HG02840 (cell line): Measurements from ENCODE around the gene PAGR1.
"Not testable (repeated sequence)": the region's sequence is repeated elsewhere in the genome, so short reads cannot be mapped to it uniquely, and the experiment has no call there.

ENCODE experiments used
- ATAC-seq: cut with Tn5 transposase; IDR thresholded peaks from one replicate; pipeline ENCODE4 v1.9.1; 2021; ENCODE audit warnings: mild to moderate bottlenecking, moderate library complexity, moderate number of reproducible peaks; ENCODE audit not compliant: unreplicated experiment, low FRiP score

PAGR1 gene

GRCh38 chr16:29791845-29792807 is 23.8 kb upstream of the PAGR1 start:
- no peak for ATAC-seq

DNA sequence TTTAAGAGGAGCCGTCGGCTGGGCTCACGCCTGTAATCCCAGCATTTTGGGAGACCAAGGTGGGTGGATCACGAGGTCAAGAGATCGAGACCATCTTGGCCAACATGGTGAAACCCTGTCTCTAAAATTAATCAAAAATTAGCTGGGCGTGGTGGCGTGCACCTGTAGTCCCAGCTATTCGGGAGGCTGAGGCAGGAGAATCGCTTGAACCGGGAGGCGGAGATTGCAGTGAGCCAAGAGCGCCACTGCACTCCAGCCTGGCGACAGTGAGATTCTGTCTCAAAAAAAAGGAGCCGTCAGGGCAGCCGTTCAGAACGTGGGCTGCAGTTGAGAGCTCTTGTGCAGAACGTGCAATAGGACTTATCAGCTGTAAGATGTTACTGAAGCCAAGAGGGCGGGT is 22.8 kb upstream of the PAGR1 start:
- not testable (repeated sequence) for ATAC-seq

DNA sequence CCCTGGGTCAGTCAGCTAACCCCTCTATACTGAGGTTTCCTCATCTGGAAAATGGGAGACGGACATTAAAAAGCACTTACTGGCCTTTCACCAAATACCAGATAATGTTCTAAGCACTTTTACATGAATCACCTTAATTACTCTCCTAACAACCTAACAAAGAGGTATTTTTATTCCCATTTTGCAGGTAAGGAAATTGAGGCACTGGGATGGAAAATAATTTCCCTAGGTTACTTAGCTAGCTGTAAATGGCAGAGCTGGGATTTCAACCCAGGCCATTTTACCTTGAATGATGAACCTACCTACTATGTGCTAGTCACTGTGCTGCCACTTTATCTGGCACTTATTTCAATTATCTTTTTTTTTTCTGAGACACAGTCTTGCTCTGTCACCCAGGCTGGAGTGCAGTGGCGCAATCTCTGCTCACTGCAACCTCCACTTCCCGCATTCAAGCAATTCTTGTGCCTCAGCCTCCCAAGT is 21.7 kb upstream of the PAGR1 start:
- no peak for ATAC-seq

DNA sequence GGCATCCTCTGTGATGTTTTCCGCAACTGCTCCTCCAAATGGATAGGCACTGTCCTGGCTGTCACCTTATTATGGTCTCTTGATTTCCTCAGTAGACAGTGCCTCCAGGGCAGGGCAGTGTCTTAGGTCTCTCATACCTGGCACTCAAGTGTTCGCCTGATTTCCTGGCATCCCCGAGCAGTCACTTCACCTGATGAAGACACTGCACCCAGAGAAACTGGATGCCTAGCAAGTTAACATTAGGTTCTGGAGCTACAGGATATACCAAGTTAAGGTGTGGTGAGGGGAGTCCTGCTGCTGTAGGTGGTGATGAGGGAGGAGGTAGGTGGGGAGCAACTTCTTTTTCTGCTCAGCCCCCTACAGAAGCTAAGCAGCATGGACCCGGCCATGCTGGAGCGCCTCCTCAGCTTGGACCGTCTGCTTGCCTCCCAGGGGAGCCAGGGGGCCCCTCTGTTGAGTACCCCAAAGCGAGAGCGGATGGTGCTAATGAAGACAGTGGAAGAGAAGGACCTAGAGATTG is 13.5 kb upstream of the PAGR1 start:
- no peak for ATAC-seq

GRCh38 chr16:29804020-29804419 is 11.9 kb upstream of the PAGR1 start:
- ATAC-seq = no peak

- no peak for ATAC-seq
Measured at GRCh38 chr16:29804455-29805231, 11.3 kb upstream of the PAGR1 start.

DNA sequence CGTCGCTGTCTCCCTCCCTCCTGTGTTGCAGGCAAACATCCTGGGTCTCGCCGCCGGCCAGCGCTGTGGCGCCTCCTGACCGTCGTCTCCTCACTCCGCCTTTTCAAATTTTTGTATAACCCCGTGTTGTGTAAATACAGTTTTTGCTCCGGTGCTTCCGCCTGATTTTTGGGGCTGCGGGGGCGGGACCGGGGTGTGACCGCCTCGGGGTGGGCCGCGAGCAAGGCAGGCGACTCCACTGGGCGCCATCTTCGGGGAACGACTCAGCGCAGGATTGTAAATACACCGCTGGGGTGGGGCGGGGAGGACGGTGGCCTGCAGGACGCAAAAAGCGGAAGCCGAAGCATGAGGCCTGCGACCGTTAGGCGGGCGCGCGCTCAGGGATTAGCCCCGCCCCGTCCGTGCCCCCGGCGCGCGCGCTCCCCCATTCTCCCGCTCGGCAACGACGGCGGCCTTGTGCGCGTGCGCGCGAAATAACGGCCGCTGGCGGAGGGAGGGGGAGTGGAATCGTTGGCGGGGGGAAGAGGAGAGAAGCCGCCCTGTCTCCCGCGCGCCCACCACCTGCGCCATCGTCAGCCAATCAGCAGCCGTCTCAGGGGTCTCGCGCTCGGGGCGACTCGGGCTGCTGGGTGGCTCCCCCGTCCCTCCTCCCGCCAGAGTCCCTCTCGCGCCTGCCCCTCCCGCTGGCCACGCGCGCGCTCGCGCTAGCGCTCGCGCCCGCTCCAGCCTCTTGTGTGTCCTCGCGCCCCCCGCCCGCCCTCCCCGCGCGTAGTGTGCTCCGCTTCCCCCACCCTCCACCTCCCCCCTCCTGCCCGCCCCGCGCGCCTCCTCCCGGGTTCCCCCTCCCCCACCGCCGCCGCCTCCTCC is 10.5 kb upstream of the PAGR1 start:
- ATAC-seq = peak; percentile 57

DNA sequence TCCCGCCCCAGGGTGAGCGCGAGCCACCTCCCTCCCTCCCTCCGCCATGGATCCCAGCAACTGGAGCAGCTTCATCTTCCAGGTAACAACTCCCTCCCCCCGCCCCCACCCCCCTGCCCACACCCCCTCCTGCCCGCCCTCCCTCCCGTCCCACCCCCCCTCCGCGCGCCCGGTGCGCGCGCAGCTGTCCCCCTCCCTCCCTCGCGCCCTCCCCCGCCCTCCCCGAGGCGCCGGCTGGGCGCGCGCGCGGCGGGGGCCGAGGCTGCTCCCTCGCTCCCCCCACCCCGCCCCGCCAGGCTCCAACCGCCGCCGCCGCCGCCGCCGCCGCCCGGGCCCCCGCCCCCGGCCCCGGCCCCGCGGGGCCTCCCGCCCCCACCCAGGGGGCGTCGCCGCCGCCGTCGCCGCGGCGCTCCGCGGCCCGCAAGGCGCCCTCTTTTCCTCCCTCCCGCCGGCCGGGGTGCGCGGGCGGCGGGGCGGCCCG is 9.8 kb upstream of the PAGR1 start, which contains the start of gene MAZ:
Gene MAZ (plus strand): TSS at position 431 of the 481 bp plus-strand sequence. CDS start 173 bp downstream, outside the sequence.
- ATAC-seq = no peak

DNA sequence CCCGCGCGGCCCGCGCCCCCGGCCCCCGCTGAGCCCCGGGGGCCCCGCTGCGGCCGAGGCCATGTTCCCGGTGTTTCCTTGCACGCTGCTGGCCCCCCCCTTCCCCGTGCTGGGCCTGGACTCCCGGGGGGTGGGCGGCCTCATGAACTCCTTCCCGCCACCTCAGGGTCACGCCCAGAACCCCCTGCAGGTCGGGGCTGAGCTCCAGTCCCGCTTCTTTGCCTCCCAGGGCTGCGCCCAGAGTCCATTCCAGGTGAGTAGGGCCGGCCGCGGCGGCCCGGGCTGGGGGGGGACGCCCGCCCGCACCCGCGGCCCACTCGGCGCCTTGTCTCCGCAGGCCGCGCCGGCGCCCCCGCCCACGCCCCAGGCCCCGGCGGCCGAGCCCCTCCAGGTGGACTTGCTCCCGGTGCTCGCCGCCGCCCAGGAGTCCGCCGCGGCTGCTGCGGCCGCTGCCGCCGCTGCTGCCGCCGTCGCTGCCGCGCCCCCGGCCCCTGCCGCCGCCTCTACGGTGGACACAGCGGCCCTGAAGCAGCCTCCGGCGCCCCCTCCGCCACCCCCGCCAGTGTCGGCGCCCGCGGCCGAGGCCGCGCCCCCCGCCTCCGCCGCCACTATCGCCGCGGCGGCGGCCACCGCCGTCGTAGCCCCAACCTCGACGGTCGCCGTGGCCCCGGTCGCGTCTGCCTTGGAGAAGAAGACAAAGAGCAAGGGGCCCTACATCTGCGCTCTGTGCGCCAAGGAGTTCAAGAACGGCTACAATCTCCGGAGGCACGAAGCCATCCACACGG is 9.1 kb upstream of the PAGR1 start:
- ATAC-seq = no peak

DNA sequence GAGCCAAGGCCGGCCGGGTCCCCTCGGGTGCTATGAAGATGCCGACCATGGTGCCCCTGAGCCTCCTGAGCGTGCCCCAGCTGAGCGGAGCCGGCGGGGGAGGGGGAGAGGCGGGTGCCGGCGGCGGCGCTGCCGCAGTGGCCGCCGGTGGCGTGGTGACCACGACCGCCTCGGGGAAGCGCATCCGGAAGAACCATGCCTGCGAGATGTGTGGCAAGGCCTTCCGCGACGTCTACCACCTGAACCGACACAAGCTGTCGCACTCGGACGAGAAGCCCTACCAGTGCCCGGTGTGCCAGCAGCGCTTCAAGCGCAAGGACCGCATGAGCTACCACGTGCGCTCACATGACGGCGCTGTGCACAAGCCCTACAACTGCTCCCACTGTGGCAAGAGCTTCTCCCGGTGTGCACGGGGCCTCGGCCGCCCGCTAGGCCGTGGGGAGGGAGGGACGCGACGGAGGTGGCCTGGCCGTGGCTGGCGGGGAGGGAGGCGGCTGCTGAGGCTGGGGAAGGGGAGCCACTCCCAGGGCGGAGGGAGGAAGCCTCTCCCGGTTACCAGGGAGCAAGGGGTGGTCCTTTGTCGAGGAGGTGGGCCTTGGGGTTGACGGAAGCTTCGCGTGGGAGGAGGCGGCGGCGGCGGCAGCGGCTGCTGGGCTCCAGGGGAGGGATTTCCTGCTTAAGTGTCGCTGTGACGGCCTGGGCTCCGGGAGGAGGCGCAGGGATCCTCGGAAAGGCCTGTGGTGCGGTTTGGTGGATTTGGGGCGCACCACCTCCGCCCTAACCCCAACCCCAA is 8.3 kb upstream of the PAGR1 start:
- no peak for ATAC-seq

DNA sequence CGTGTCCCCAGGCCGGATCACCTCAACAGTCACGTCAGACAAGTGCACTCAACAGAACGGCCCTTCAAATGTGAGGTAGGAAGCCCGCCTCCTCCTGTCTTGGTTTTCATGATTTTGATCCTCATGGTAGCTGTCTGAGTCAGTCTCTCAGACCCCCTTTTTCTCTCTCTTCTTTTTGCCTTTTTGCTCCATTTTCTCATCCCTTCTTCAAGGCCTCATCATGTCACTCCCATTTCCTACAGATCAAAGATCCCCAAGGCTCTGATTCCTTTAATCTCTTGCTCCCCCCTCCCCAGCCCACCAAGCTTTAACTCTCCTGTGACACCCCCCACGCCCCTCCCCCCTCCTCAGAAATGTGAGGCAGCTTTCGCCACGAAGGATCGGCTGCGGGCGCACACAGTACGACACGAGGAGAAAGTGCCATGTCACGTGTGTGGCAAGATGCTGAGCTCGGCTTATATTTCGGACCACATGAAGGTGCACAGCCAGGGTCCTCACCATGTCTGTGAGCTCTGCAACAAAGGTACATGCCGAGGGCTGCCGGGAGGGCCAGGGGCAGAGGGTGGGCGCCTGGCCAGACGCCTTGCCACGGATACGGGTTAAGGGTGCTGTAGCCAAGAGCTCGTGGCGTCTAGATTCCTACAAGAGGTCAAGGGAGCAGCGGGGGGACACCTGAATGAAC is 7.6 kb upstream of the PAGR1 start:
- ATAC-seq = no peak

DNA sequence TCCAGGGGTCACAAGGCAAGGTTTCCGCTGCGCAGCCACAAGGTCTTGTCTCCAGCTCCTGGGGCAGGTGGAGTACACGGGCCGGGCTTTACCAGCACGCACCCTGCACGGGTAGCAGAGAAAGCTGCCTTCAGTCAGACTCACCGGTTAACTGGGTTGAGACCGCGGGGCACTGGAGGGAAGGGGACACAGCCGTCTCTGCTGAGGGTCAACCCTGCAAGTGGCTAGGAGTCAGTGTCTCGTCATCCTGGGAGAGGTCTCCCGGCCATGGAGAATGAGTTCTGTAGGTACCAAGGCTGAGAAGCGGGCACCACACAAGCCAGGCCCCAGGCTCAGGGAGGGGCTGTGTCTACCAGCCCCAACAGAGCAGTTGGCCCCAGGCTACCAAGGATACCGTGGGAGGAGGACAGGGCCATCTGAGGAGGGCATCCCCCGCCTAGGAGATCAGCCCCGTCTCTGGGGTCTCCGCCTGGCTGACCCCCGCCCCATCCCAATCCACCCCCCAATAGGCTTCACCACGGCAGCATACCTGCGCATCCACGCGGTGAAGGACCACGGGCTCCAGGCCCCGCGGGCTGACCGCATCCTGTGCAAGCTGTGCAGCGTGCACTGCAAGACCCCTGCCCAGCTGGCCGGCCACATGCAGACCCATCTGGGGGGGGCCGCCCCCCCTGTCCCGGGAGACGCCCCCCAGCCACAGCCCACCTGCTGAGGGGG is 6.8 kb upstream of the PAGR1 start:
- no peak for ATAC-seq

GRCh38 chr16:29809850-29810698 is 5.9 kb upstream of the PAGR1 start:
- no peak for ATAC-seq

GRCh38 chr16:29810699-29811169 is 5.2 kb upstream of the PAGR1 start:
- ATAC-seq = no peak

GRCh38 chr16:29811170-29811895 is 4.6 kb upstream of the PAGR1 start:
- peak; percentile 22 for ATAC-seq
